Stimulated activated CD8-positive, alpha-beta memory T cell treated with anti-CD3 and anti-CD28 coated beads, Interleukin-4, amount 100 ng/mL, for 1 hour (primary cell): ENCODE results near the gene CYFIP1.
A peak's percentile ranks its signal among the peaks of the same experiment; 100 is the strongest.

Source experiments
- DNase-seq, 2 donors: peaks; one replicate each; pipeline ENCODE4 v3.0.0-alpha.2; 2020; ENCODE audit warnings: low read depth in 2 of 2, low spot score in 1 of 2

CYFIP1 gene

DNA sequence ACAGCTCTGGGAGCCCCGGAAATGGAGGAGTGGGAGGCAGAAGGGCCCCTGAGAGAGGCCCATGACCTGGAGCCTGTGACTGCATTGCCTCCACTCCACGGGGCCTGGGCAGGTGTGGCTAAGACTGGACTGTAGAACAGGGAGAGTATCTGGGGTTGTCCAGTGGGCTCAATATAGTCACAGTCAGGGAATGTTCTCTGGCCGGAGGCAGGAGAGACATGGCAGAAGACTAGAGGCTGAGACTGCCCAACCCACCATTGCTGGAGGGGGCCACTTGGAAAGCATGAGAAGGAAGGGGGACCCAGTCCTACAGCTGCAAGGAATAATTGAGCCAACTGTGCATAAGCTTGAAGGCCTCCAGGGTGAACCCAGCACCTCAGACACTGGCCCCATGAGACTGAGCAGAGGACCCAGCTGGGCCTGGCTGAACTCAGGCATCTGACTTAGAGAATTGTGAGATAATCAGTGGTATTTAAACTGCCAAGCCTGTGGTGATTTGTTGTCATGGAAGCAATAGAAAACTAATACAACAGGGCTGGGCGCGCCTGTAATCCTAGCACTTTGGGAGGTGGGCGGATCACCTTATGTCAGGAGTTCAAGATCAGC lies 108.6 kb downstream of the CYFIP1 start:
- no peak for DNase-seq

DNA sequence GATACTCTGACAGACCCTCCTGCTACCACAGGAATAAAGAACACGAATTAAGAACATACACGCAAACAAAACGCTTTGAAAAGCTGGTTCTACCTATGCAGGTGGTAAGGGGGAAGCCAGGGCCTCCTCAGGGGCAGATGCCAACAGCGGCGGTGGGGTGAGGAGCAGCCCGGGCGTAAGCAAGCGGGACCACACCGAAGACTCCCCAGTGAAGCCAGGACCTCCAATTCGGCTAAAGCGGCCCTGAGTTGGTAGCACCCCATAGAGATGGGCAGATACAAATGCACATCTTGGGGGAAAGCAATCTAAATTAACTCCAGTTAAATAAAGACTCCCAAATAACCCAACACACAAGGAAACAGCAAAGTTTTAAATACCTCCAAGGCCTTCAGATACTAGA lies 109.3 kb downstream of the CYFIP1 start:
- DNase-seq: no peak

GRCh38 chr15:22869856-22870255 lies 110.3 kb downstream of the CYFIP1 start:
- DNase-seq: no peak

- no peak for DNase-seq
Measured at GRCh38 chr15:22868928-22869327, 111.2 kb downstream of the CYFIP1 start.

GRCh38 chr15:22868495-22868894 lies 111.7 kb downstream of the CYFIP1 start:
- no peak for DNase-seq

- DNase-seq: no peak
Measured at GRCh38 chr15:22867886-22868285, 112.3 kb downstream of the CYFIP1 start.

- DNase-seq: no peak
Measured at GRCh38 chr15:22866079-22866478, 114.1 kb downstream of the CYFIP1 start.

DNA sequence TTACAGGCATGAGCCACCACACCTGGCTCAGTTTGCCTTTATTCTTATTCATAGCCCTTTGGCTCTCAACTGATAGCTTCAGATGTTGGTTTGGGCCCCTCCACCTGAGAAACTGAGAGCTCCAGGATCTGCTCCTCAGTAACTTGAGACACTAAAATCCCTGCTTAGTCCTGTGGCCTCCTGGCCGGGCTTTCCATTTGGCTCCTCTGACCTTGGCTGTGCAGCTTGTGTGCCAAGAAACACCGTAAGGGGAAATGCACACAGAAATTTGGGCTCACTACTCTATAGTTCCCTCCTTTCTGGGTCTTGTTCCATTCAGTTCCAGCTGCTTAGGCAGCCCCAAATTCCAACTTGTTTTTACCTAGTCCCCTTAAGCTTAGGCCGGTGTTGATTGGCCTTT lies 116.8 kb downstream of the CYFIP1 start:
- no peak for DNase-seq

DNA sequence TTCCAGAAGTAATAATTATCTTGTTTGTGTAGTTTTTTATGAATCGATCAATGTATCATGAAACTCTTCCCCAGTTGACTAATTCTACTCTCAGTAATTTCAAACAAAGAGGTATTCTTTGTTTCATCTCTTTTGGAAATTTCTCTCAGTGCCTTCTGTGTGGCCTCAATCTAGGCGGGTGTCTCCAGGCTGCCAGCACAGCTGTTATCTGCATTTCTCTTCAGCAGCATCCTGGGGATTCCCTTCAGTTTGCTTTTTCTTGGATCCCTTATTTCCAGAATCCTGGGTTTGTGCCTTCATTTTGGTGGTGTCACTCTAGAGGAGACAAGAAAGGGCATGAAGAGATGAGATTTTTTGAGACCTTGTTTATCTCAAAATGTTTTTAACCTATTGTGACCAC lies 119.0 kb downstream of the CYFIP1 start:
- DNase-seq: no peak

- no peak for DNase-seq
Measured at GRCh38 chr15:22856659-22857058, 123.5 kb downstream of the CYFIP1 start.

GRCh38 chr15:22855791-22856190 lies 124.4 kb downstream of the CYFIP1 start:
- DNase-seq: no peak

GRCh38 chr15:22851513-22851912 lies 128.7 kb downstream of the CYFIP1 start:
- DNase-seq: no peak

- DNase-seq: no peak
Measured at GRCh38 chr15:22850055-22850454, 130.1 kb downstream of the CYFIP1 start.

GRCh38 chr15:22846073-22846472 lies 134.1 kb downstream of the CYFIP1 start:
- DNase-seq: no peak

DNA sequence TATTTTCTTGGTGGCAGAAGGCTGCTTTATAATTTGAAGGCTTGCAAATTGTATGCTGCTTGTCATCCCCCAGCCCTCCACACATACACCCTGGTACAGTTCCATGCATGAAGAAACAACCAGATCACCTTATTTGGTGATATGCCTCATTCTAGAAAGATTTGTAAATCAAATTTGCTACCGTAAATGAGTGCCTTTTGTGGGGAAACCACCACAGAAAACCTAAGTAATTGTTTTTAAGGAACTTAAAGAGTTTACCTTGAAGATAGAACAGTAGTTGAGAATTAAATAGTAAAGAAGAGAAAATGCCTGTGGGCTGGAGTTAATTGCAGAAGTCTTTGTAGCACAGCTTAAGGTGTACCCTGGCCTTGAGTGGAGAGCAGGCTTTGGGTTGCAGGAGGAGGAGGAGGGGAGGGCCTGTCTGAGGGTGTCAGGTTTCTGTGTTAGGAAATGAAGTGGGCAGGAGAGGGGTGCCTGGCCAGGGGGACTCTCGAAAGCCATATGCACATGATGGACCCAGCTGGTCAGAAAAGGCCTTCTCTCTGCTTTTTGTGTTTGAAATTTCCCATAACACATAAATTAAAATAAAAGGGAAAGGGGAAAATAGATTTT lies 134.8 kb downstream of the CYFIP1 start:
- DNase-seq: no peak

DNA sequence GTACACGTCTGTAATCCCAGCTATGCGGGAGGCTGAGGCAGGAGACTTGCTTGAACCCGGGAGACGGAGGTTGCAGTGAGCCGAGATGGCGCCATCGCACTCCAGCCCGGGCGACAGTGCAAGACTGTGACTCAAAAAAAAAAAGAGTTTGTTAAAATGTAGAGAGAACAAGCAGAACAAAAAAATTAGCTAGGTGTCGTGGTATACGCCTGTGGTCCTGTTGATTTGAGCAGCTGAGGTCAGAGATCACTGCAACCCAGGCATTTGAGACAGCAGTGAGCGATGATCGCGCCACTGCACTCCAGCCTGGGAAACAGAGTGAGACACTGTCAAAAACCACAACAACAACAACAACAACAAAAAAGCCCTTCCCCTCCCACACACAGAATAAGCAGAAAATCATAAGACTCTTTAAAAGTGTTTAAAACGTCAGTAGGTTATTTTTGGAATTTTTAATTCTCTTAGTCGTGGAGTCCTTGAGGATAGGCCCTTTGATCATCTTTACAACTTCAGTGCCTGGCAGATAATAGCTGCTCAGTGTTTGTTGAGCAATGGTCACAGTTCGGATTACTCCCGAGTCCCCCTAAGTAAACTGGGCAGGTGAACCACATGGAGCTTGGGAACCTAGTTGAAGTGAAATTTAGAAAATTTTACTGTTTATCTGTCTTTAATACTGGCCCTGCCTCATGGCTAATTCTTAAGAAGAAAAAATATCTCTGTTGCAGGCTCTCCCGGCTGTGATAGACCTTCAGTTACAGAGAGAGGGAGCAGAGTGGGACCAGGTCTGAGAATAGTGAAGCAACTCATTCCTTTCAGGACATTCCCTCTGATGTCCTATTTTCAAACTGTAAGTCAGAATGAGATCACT lies 135.5 kb downstream of the CYFIP1 start:
- no peak for DNase-seq

GRCh38 chr15:22839046-22839695 lies 141.0 kb downstream of the CYFIP1 start:
- no peak for DNase-seq

DNA sequence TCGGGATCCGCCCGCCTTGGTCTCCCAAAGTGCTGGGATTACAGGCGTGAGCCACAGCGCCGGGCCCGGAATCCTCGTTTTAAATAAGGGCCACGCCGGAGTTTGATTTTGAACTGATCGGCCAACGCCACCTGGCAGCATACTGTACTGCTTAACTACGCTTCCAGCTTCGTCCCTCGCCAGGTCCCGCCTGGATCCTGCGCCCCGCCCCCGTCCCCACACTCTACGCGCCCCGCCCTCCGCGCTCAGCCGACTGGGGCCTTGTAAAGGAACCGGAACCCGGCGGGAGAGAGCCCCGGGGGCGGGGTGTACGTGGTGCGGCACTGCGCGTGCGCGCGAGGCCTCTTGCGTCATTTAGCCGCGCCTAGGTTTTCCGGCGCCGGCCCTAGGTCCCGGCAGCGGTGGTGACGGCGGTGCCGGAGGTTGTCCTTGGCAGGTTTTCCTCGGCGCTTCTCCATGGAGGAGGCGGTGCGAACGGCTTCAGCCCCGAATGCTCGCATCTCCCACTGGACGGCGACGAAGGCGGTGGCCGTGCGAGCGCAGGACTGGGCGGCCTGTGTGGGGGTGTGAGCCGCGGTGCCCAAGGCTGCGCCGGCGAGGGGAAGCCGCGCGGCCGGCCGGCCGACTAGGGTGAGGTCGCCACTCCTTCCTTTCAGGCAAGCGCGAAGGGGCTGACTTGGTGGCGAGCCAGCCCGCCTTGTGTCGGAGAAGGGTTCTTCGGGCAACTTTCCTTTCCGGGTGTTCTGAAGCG lies 141.7 kb downstream of the CYFIP1 start, which contains the start of gene NIPA2:
Gene NIPA2 (plus strand): TSS at position 375 of the 751 bp plus-strand sequence. CDS start 13,066 bp downstream, outside the sequence.
- DNase-seq: peak; percentile 95 to 98

- DNase-seq: no peak
Measured at GRCh38 chr15:22831473-22831872, 148.7 kb downstream of the CYFIP1 start.

DNA sequence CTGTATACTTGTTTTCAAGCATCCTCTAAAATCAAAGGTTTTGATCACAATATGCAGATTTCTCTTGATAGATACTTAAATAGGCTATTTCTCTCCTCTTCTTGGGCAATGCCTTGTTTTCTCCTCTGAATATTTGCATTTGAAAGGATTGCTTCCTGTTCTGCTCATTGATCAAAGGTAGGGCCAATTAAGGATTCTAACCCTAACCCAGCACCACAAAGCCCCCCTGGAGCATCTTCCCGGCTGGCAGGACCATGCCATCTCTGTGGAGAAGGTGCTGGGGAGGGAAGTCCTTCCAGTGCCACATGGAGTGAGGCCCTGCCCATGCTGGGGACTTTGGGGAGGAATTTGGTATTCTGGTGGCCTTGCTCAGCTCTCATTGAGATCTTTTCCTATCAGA lies 153.0 kb downstream of the CYFIP1 start:
- no peak for DNase-seq
